Tibial nerve (tissue), 4 donors: ENCODE results near the gene TMEM218. TPM values are rescaled to one million over a fixed set of nuclear protein-coding genes. Genes with fewer than 3 reads are reported as not detected.
A peak's percentile ranks its signal among the peaks of the same experiment; 100 is the strongest.

Source experiments
- DNase-seq, 2 donors: peaks; one replicate each; pipeline ENCODE4 v3.0.0-alpha.2; 2019; ENCODE audit warnings: low spot score in 2 of 2
- H3K27ac ChIP-seq, 4 donors: fragments of 200-600 bp; sonication (generic) in 3 of 4; one replicate each; pipeline ENCODE4 v1.5.1; 2017 to 2019; ENCODE audit warnings: mild to moderate bottlenecking in 1 of 4
- H3K27me3 ChIP-seq, 2 donors: fragments of 200-600 bp; sonication (generic) in 1 of 2; one replicate each; pipeline versions ENCODE4 v1.5.1 to v1.6.0; 2017 to 2019
- H3K36me3 ChIP-seq, 3 donors: fragments of 200-600 bp; sonication (generic); one replicate each; pipeline ENCODE4 v1.5.1; 2018 to 2019
- H3K4me1 ChIP-seq, 4 donors: fragments of 200-600 bp; sonication (generic) in 3 of 4; one replicate each; pipeline ENCODE4 v1.5.1; 2017 to 2019
- H3K4me3 ChIP-seq, 4 donors: fragments of 200-600 bp; sonication (generic) in 3 of 4; one replicate each; pipeline ENCODE4 v1.5.1; 2017 to 2019; ENCODE audit warnings: mild to moderate bottlenecking in 1 of 4, moderate library complexity in 1 of 4
- H3K9me3 ChIP-seq, 4 donors: fragments of 200-600 bp; sonication (generic) in 3 of 4; one replicate each; pipeline ENCODE4 v1.5.1; 2017 to 2019
- EP300 ChIP-seq, 2 donors: sonication (generic); formaldehyde crosslinking; IDR thresholded peaks; one replicate each; pipeline ENCODE4 v1.6.1; 2017; ENCODE audit warnings: antibody characterized with exemption in 2 of 2, mild to moderate bottlenecking in 1 of 2
- POLR2A ChIP-seq, 2 donors: fragments of 450-650 bp; IDR thresholded peaks; one replicate each; pipeline ENCODE4 v1.6.1; 2017; ENCODE audit warnings: antibody characterized with exemption in 2 of 2, mild to moderate bottlenecking in 2 of 2, moderate library complexity in 2 of 2
- WGBS, 2 donors: methylation state at CpG; one replicate each; pipeline ENCODE4 v1.1.5; 2018; 5-methylcytosine and 5-hydroxymethylcytosine counted together
- total RNA-seq, 4 donors: library from RNA; depleted of rRNA; stranded (reverse); fragments of >200 nt; gene quantifications; one replicate each; pipeline ENCODE4 v1.1.0, GENCODE V29; 2016
- TF ChIP-seq, protein P1 (sequence below), 5 experiments: fragments of 200-600 bp in 3 of 5; fragments of 450-650 bp in 2 of 5; sonication (generic) in 3 of 5; IDR thresholded peaks; one replicate each; pipeline ENCODE4 v1.5.1; 2016 to 2019; ENCODE audit warnings: antibody characterized with exemption in 5 of 5, mild to moderate bottlenecking in 3 of 5, moderate library complexity in 2 of 5

TMEM218 gene
- total RNA-seq, 4 donors from 2014 or later: 17.2 to 30.6 (median 20.7) TPM

GRCh38 chr11:125068368-125068767 is 43.1 kb downstream of the TMEM218 start:
- Histone ChIP-seq H3K9me3 (no peaks in the 10 kb centered on the region), H3K4me1 (peaks cover 0 to 26% (median 18%) of the 10 kb centered on the region in 4 donors), H3K27ac (no peak overlapping the region), H3K27me3 (peaks cover 0 to 4% of the 10 kb centered on the region in 2 donors), H3K36me3 (no peaks in the 10 kb centered on the region), H3K4me3 (no peak overlapping the region)
- WGBS, 2 donors: 88 to 90% methylated on average over 4 of the region's 4 CpGs
- TF ChIP-seq EP300 (IDR thresholded peaks at IDR 0.05) (no peak), POLR2A (IDR thresholded peaks at IDR 0.05) (no peak)
- TF ChIP-seq, protein P1, sequence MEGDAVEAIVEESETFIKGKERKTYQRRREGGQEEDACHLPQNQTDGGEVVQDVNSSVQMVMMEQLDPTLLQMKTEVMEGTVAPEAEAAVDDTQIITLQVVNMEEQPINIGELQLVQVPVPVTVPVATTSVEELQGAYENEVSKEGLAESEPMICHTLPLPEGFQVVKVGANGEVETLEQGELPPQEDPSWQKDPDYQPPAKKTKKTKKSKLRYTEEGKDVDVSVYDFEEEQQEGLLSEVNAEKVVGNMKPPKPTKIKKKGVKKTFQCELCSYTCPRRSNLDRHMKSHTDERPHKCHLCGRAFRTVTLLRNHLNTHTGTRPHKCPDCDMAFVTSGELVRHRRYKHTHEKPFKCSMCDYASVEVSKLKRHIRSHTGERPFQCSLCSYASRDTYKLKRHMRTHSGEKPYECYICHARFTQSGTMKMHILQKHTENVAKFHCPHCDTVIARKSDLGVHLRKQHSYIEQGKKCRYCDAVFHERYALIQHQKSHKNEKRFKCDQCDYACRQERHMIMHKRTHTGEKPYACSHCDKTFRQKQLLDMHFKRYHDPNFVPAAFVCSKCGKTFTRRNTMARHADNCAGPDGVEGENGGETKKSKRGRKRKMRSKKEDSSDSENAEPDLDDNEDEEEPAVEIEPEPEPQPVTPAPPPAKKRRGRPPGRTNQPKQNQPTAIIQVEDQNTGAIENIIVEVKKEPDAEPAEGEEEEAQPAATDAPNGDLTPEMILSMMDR (IDR thresholded peaks at IDR 0.05): no peak
- no peak for DNase-seq

DNA sequence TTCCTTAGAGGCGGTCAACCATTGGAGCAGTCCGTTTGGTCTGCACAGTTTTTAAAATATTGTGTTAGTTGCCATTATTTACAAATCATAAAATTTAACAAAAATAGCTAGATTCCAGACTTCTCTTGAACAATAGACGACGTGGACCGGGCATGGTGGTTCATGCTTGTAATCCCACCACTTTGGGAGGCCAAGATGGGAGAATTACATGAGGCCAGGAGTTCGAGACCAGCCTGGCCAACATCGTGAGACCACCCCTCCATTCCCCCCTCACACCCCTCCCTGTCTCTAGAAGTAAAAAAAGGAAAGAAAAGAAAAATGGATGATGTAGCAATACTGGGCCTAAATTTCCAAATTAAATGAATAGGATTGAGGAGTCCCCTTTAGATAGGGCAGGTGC is 47.4 kb downstream of the TMEM218 start:
- H3K4me3 ChIP-seq: peak overlapping the region in 3 of 4 donors; percentile 53 to 66 (median 62)
- H3K4me1 ChIP-seq: peaks cover 0 to 17% (median 12%) of the 10 kb centered on the region in 4 donors
- H3K9me3 ChIP-seq: no peaks in the 10 kb centered on the region
- H3K27me3 ChIP-seq: peaks cover 0 to 4% of the 10 kb centered on the region in 2 donors
- TF ChIP-seq, protein P1 (IDR thresholded peaks at IDR 0.05): no peak
- TF ChIP-seq EP300 (IDR thresholded peaks at IDR 0.05) (no peak), POLR2A (IDR thresholded peaks at IDR 0.05) (no peak)
- WGBS, 2 donors: 65 to 75% methylated on average over 7 of the region's 7 CpGs
- no peak for DNase-seq
- no peaks in the 10 kb centered on the region for H3K36me3 ChIP-seq
- H3K27ac ChIP-seq: peak overlapping the region in 3 of 4 donors; percentile 55 to 81 (median 72)

DNA sequence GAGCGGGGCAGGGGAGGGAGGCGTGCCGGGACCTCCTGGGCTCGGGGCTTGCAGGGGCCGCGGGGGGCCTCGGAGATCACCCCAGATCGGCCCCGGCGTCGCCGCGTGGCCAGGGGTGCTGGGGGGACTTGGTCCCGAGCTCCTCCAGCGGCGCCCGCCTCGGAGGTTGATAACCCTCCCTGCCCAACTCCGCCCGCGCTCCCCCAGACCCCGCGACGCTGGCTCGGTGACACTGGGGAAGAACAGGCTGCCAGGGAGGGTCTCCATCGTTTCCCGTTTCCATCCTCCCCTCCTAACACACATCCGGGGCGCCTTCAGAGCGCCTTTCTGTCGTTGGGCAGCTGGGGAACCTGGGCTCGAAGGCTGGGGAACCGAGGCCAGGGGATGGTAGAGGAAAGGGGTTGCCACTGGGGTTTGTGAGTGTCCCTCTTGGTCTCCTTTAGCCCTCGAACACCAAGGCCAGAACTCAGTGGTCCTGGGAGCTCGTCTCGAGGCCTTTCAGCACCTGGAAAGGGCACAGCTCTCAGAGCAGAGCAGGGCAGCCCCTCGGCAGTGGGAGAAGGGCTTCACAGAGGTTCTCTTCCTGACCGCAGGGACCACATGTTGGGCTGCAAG is 47.9 kb downstream of the TMEM218 start:
- H3K27ac ChIP-seq: peak overlapping the region; percentile 1 to 81 (median 64)
- no peak for DNase-seq
- H3K9me3 ChIP-seq: no peaks in the 10 kb centered on the region
- WGBS, 2 donors: 8 to 13% methylated on average over 11 to 25 of the region's 38 CpGs
- peak overlapping the region; percentile 44 to 66 (median 58) for H3K4me3 ChIP-seq
- TF ChIP-seq, protein P1 (IDR thresholded peaks at IDR 0.05): no peak
- TF ChIP-seq EP300 (IDR thresholded peaks at IDR 0.05) (no peak), POLR2A (IDR thresholded peaks at IDR 0.05) (no peak)
- H3K27me3 ChIP-seq: peaks cover 0 to 4% of the 10 kb centered on the region in 2 donors
- H3K4me1 ChIP-seq: peaks cover 0 to 17% (median 12%) of the 10 kb centered on the region in 4 donors
- no peaks in the 10 kb centered on the region for H3K36me3 ChIP-seq

DNA sequence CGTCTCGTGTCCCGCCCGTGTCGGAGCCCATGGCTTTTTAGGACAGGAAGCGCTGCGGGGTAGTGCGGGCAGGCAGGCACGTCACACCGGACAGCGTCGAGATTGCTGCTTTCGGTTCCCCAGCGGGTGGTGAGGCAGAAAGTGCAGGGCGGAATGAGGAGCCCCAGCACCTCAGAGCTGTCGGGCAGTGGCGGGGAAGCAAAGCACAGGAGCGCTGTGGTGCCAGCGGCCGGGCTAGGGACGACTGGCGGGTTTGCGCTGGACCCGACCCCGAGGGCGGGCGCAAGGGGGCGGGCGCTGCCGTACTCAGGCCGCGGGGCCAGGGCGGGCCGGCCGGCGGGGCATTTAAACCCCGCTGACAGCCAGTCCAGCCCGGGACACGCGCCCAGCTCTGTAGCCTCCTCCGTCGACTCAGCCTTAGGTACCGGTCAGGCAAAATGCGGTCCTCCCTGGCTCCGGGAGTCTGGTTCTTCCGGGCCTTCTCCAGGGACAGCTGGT is 48.4 kb downstream of the TMEM218 start, which contains the start of gene SLC37A2:
SLC37A2 (plus strand) TSS at position 375 of the 498 bp plus-strand sequence; CDS start at position 438, 63 bp downstream.
- DNase-seq: peak; percentile 37 to 41
- Histone ChIP-seq H3K36me3 (no peaks in the 10 kb centered on the region), H3K9me3 (no peaks in the 10 kb centered on the region), H3K4me1 (peaks cover 0 to 17% (median 12%) of the 10 kb centered on the region in 4 donors), H3K27ac (peak within 1 kb of the TSS; percentile 1 to 81 (median 64)), H3K27me3 (peaks cover 0 to 4% of the 10 kb centered on the region in 2 donors), H3K4me3 (peak within 1 kb of the TSS; percentile 44 to 66 (median 58))
- WGBS, 2 donors: 1 to 2% methylated on average over 17 to 24 of the region's 46 CpGs
- TF ChIP-seq POLR2A (IDR thresholded peaks at IDR 0.05): peak; percentile 34 to 47
- peak in 1 of 2 donors; percentile 56 for TF ChIP-seq EP300 (IDR thresholded peaks at IDR 0.05)
- TF ChIP-seq, protein P1 (IDR thresholded peaks at IDR 0.05): peak in 4 of 5 experiments; percentile 29 to 52 (median 37)
